Activated CD4-positive, alpha-beta T cell treated with anti-CD3 and anti-CD28 coated beads, Interleukin-2, amount 10 ng/mL, durations not matched to agents 7 days and 5 days (primary cell): Measurements from ENCODE around the gene GRB7. TPM values are rescaled to one million over a fixed set of nuclear protein-coding genes. Genes with fewer than 3 reads are reported as not detected.
"Not testable (repeated sequence)": the region's sequence is repeated elsewhere in the genome, so short reads cannot be mapped to it uniquely, and the experiment has no call there.

Experiments used
- CTCF ChIA-PET: fragments of 350-600 bp; sonication (Branson Sonifier 250); formaldehyde crosslinking; loops from one replicate; lab custom pipeline; 2021; ENCODE audit warnings: antibody characterized with exemption; lab: Charles Lee
- POLR2A ChIA-PET: fragments of 350-600 bp; sonication (Branson Sonifier 250); formaldehyde crosslinking; loops from one replicate; lab custom pipeline; 2021; ENCODE audit warnings: antibody characterized with exemption; lab: Charles Lee
- DNase-seq: peaks from one replicate; pipeline ENCODE4 v3.0.0-alpha.2; 2020
- H3K27ac Mint-ChIP-seq: one replicate; pipeline ENCODE4 v1.8.0; 2021; ENCODE audit warnings: mild to moderate bottlenecking, moderate library complexity, mixed read lengths
- H3K27me3 Mint-ChIP-seq: one replicate; pipeline ENCODE4 v1.8.0; 2021; ENCODE audit warnings: mixed read lengths
- H3K36me3 Mint-ChIP-seq: one replicate; pipeline ENCODE4 v1.8.0; 2021; ENCODE audit warnings: low read depth, mixed read lengths
- H3K4me1 Mint-ChIP-seq: one replicate; pipeline ENCODE4 v1.8.0; 2021; ENCODE audit warnings: mixed read lengths
- H3K4me3 Mint-ChIP-seq: one replicate; pipeline ENCODE4 v1.8.0; 2021; ENCODE audit warnings: mild to moderate bottlenecking, moderate library complexity, mixed read lengths
- H3K9me3 Mint-ChIP-seq: one replicate; pipeline ENCODE4 v1.8.0; 2021; ENCODE audit warnings: mixed read lengths
- total RNA-seq, 2 experiments: library from RNA; stranded (reverse); gene quantifications; one replicate each; pipeline ENCODE4 v1.2.3, GENCODE V29; 2021

Gene GRB7
- total RNA-seq, 2 experiments from 2014 or later: 0.69 to 0.81 TPM

- H3K27me3 Mint-ChIP-seq: no peaks in the 10 kb centered on the region
- ChIA-PET POLR2A (no interaction called here), CTCF (interaction anchor here (1.3 to 3.0 kb wide), 3 partner anchors 16 to 93 kb away, joined by 3 to 8 read pairs (median 4); partner anchors contain the start of genes MIEN1 and PNMT)
- no peak overlapping the region for H3K4me3 Mint-ChIP-seq
- no peaks in the 10 kb centered on the region for H3K36me3 Mint-ChIP-seq
- H3K9me3 Mint-ChIP-seq: no peaks in the 10 kb centered on the region
- DNase-seq: no peak
- no peak overlapping the region for H3K27ac Mint-ChIP-seq
- peaks cover 4% of the 10 kb centered on the region for H3K4me1 Mint-ChIP-seq
Measured at GRCh38 chr17:39714234-39714633, 23.5 kb upstream of the GRB7 start.

GRCh38 chr17:39715375-39716072, 22.2 kb upstream of the GRB7 start:
- no peak for DNase-seq
- Mint-ChIP-seq H3K27me3 (no peaks in the 10 kb centered on the region), H3K4me3 (no peak overlapping the region), H3K36me3 (no peaks in the 10 kb centered on the region), H3K27ac (no peak overlapping the region), H3K9me3 (no peaks in the 10 kb centered on the region), H3K4me1 (no peaks in the 10 kb centered on the region)
- ChIA-PET POLR2A (no interaction called here), CTCF (interaction anchor here (3.0 kb wide), 1 partner anchor 15 kb away, joined by 8 read pairs; the partner anchor contains the start of gene MIEN1)

GRCh38 chr17:39716073-39716818, 21.5 kb upstream of the GRB7 start:
- Mint-ChIP-seq H3K9me3 (no peaks in the 10 kb centered on the region), H3K4me3 (no peak overlapping the region), H3K4me1 (no peaks in the 10 kb centered on the region), H3K36me3 (no peaks in the 10 kb centered on the region), H3K27ac (no peak overlapping the region), H3K27me3 (no peaks in the 10 kb centered on the region)
- POLR2A ChIA-PET: no interaction called here
- no peak for DNase-seq
- CTCF ChIA-PET: no interaction called here

GRCh38 chr17:39716879-39717536, 20.7 kb upstream of the GRB7 start:
- no peaks in the 10 kb centered on the region for H3K27me3 Mint-ChIP-seq
- CTCF ChIA-PET: no interaction called here
- H3K9me3 Mint-ChIP-seq: no peaks in the 10 kb centered on the region
- H3K27ac Mint-ChIP-seq: no peak overlapping the region
- no peak overlapping the region for H3K4me3 Mint-ChIP-seq
- H3K4me1 Mint-ChIP-seq: no peaks in the 10 kb centered on the region
- no peaks in the 10 kb centered on the region for H3K36me3 Mint-ChIP-seq
- no peak for DNase-seq
- POLR2A ChIA-PET: no interaction called here

- H3K4me3 Mint-ChIP-seq: no peak overlapping the region
- DNase-seq: no peak
- H3K27ac Mint-ChIP-seq: no peak overlapping the region
- H3K4me1 Mint-ChIP-seq: no peaks in the 10 kb centered on the region
- no peaks in the 10 kb centered on the region for H3K36me3 Mint-ChIP-seq
- CTCF ChIA-PET: no interaction called here
- POLR2A ChIA-PET: no interaction called here
- H3K27me3 Mint-ChIP-seq: no peaks in the 10 kb centered on the region
- no peaks in the 10 kb centered on the region for H3K9me3 Mint-ChIP-seq
Measured at GRCh38 chr17:39717660-39718059, 20.1 kb upstream of the GRB7 start.

- POLR2A ChIA-PET: no interaction called here
- no peak overlapping the region for H3K27ac Mint-ChIP-seq
- DNase-seq: no peak
- no peaks in the 10 kb centered on the region for H3K9me3 Mint-ChIP-seq
- no peaks in the 10 kb centered on the region for H3K27me3 Mint-ChIP-seq
- no peaks in the 10 kb centered on the region for H3K4me1 Mint-ChIP-seq
- CTCF ChIA-PET: interaction anchor here (1.2 to 4.1 kb wide), 2 partner anchors 10 to 19 kb away, joined by 4 to 18 read pairs; partner anchors contain the start of gene MIEN1
- no peaks in the 10 kb centered on the region for H3K36me3 Mint-ChIP-seq
- H3K4me3 Mint-ChIP-seq: no peak overlapping the region
Measured at GRCh38 chr17:39719563-39720355, 18.0 kb upstream of the GRB7 start.

- ChIA-PET CTCF (interaction anchor here (4.1 kb wide), 1 partner anchor 8 kb away, joined by 18 read pairs; the partner anchor contains the start of gene MIEN1), POLR2A (no interaction called here)
- no peak overlapping the region for H3K27ac Mint-ChIP-seq
- H3K9me3 Mint-ChIP-seq: no peaks in the 10 kb centered on the region
- no peak overlapping the region for H3K4me3 Mint-ChIP-seq
- no peaks in the 10 kb centered on the region for H3K27me3 Mint-ChIP-seq
- H3K4me1 Mint-ChIP-seq: peaks cover 3% of the 10 kb centered on the region
- no peak for DNase-seq
- H3K36me3 Mint-ChIP-seq: peaks cover 7% of the 10 kb centered on the region
Measured at GRCh38 chr17:39722104-39722503, 15.6 kb upstream of the GRB7 start.

- ChIA-PET POLR2A (no interaction called here), CTCF (no interaction called here)
- no peak overlapping the region for H3K27ac Mint-ChIP-seq
- H3K27me3 Mint-ChIP-seq: no peaks in the 10 kb centered on the region
- H3K9me3 Mint-ChIP-seq: no peaks in the 10 kb centered on the region
- no peak for DNase-seq
- H3K36me3 Mint-ChIP-seq: peaks cover 16% of the 10 kb centered on the region
- peaks cover 4% of the 10 kb centered on the region for H3K4me1 Mint-ChIP-seq
- H3K4me3 Mint-ChIP-seq: no peak overlapping the region
Measured at GRCh38 chr17:39722965-39723848, 14.5 kb upstream of the GRB7 start.

- no peak overlapping the region for H3K4me3 Mint-ChIP-seq
- ChIA-PET CTCF (no interaction called here), POLR2A (no interaction called here)
- H3K27me3 Mint-ChIP-seq: no peaks in the 10 kb centered on the region
- H3K9me3 Mint-ChIP-seq: no peaks in the 10 kb centered on the region
- H3K36me3 Mint-ChIP-seq: peaks cover 20% of the 10 kb centered on the region
- DNase-seq: no peak
- no peak overlapping the region for H3K27ac Mint-ChIP-seq
- peaks cover 15% of the 10 kb centered on the region for H3K4me1 Mint-ChIP-seq
Measured at GRCh38 chr17:39724731-39725130, 13.0 kb upstream of the GRB7 start.

- H3K27ac Mint-ChIP-seq, H3K27me3 Mint-ChIP-seq, DNase-seq, H3K4me3 Mint-ChIP-seq, POLR2A ChIA-PET, H3K9me3 Mint-ChIP-seq: not testable (repeated sequence)
- peaks cover 18% of the 10 kb centered on the region for H3K4me1 Mint-ChIP-seq
- CTCF ChIA-PET: interaction anchor here (1.3 kb wide), 1 partner anchor 32 kb away, joined by 3 read pairs; no protein-coding TSS in a partner anchor
- H3K36me3 Mint-ChIP-seq: peaks cover 23% of the 10 kb centered on the region
Measured at GRCh38 chr17:39725923-39726322, 11.8 kb upstream of the GRB7 start.

- H3K27ac Mint-ChIP-seq: no peak overlapping the region
- H3K4me3 Mint-ChIP-seq: no peak overlapping the region
- H3K27me3 Mint-ChIP-seq: no peaks in the 10 kb centered on the region
- peaks cover 23% of the 10 kb centered on the region for H3K36me3 Mint-ChIP-seq
- ChIA-PET CTCF (no interaction called here), POLR2A (no interaction called here)
- no peak for DNase-seq
- no peaks in the 10 kb centered on the region for H3K9me3 Mint-ChIP-seq
- H3K4me1 Mint-ChIP-seq: peaks cover 22% of the 10 kb centered on the region
Measured at GRCh38 chr17:39726617-39727016, 11.1 kb upstream of the GRB7 start.
